OCI-LY3 (cell line): Measurements from ENCODE around the gene SYNE1.

Experiments used
- H2AFZ ChIP-seq: fragments of 200-600, 300-600 bp; shearing (Covaris generic); 2 replicates; pipeline ENCODE4 v1.6.0; 2014; ENCODE audit warnings: antibody characterized with exemption, low read depth, low read length
- H3K27ac ChIP-seq: fragments of 200-600, 300-600 bp; sonication (generic); 2 replicates; pipeline ENCODE4 v1.5.1; 2014; ENCODE audit warnings: mild to moderate bottlenecking, low read length, moderate library complexity, mixed read lengths
- H3K27me3 ChIP-seq: fragments of 200-600, 300-600 bp; sonication (generic); 2 replicates; pipeline ENCODE4 v1.6.1; 2014; ENCODE audit warnings: low read depth, low read length, mixed read lengths
- H3K36me3 ChIP-seq: fragments of 200-600, 300-600 bp; sonication (generic); replicated peaks from 2 replicates; pipeline ENCODE3; 2014; ENCODE audit warnings: low read depth, low read length, mixed read lengths
- H3K4me1 ChIP-seq: fragments of 300-600, 200-600 bp; sonication (generic); 2 replicates; pipeline ENCODE4 v1.6.1; 2014; ENCODE audit warnings: low read length, mixed read lengths
- H3K4me2 ChIP-seq: fragments of 200-600, 300-600 bp; sonication (generic); 2 replicates; pipeline ENCODE4 v1.6.1; 2014; ENCODE audit warnings: low read length, mixed read lengths
- H3K4me3 ChIP-seq: fragments of 300-600, 200-600 bp; sonication (generic); 2 replicates; pipeline ENCODE4 v1.5.1; 2014; ENCODE audit warnings: antibody characterized with exemption, mild to moderate bottlenecking, low read length, moderate library complexity
- H3K79me2 ChIP-seq: fragments of 300-600, 200-600 bp; shearing (Covaris generic); 2 replicates; pipeline ENCODE4 v1.6.1; 2014; ENCODE audit warnings: mild to moderate bottlenecking, low read length, mixed read lengths
- H3K9ac ChIP-seq: fragments of 300-600, 200-600 bp; shearing (Covaris generic); 2 replicates; pipeline ENCODE4 v1.6.0; 2014; ENCODE audit warnings: mild to moderate bottlenecking, low read length, moderate library complexity
- H3K9me3 ChIP-seq: fragments of 200-600, 300-600 bp; shearing (Covaris generic); 2 replicates; pipeline ENCODE4 v1.6.1; 2014; ENCODE audit warnings: low read length, mixed read lengths; ENCODE audit not compliant: insufficient read depth
- H4K20me1 ChIP-seq: fragments of 200-600, 300-600 bp; sonication (generic); 2 replicates; pipeline ENCODE4 v1.6.1; 2016; ENCODE audit warnings: low read length, mixed read lengths; ENCODE audit not compliant: insufficient read depth
- CTCF ChIP-seq: fragments of 200-600, 300-600 bp; sonication (generic); IDR thresholded peaks from 2 replicates; pipeline ENCODE4 v1.5.1; 2014; ENCODE audit warnings: antibody characterized with exemption, low read length, low read depth
- EZH2phosphoT487 ChIP-seq: fragments of 200-600 bp; shearing (Covaris generic); IDR thresholded peaks from 2 replicates; pipeline ENCODE4 v1.6.1; 2018; ENCODE audit warnings: antibody characterized with exemption, mixed run types, low read depth

Gene SYNE1

GRCh38 chr6:152557502-152557901, 79.7 kb downstream of the SYNE1 start:
- Histone ChIP-seq H3K27me3 (no peaks in the 10 kb centered on the region), H3K4me1 (peaks cover 13% of the 10 kb centered on the region), H3K4me3 (no peak overlapping the region), H3K9me3 (no peaks in the 10 kb centered on the region), H3K9ac (no peak overlapping the region), H3K4me2 (no peak overlapping the region), H2AFZ (no peak overlapping the region), H3K79me2 (no peaks in the 10 kb centered on the region), H4K20me1 (no peaks in the 10 kb centered on the region), H3K36me3 (no peaks in the 10 kb centered on the region), H3K27ac (no peak overlapping the region)
- TF ChIP-seq EZH2phosphoT487 (no peak), CTCF (no peak)

- H3K27me3 ChIP-seq = no peaks in the 10 kb centered on the region
- no peak overlapping the region for H3K9ac ChIP-seq
- no peaks in the 10 kb centered on the region for H4K20me1 ChIP-seq
- H3K4me3 ChIP-seq = no peak overlapping the region
- H3K9me3 ChIP-seq = no peaks in the 10 kb centered on the region
- no peak overlapping the region for H2AFZ ChIP-seq
- TF ChIP-seq CTCF (no peak), EZH2phosphoT487 (no peak)
- H3K79me2 ChIP-seq = no peaks in the 10 kb centered on the region
- H3K27ac ChIP-seq = no peak overlapping the region
- peak overlapping the region; percentile 13 for H3K4me2 ChIP-seq
- peaks cover 13% of the 10 kb centered on the region for H3K4me1 ChIP-seq
- H3K36me3 ChIP-seq = no peaks in the 10 kb centered on the region
These were observed 82.3 kb downstream of the SYNE1 start for GRCh38 chr6:152554851-152555250.

- no peak overlapping the region for H2AFZ ChIP-seq
- H3K79me2 ChIP-seq = no peaks in the 10 kb centered on the region
- no peaks in the 10 kb centered on the region for H3K9me3 ChIP-seq
- no peak overlapping the region for H3K4me3 ChIP-seq
- H3K9ac ChIP-seq = no peak overlapping the region
- no peaks in the 10 kb centered on the region for H3K27me3 ChIP-seq
- H3K4me1 ChIP-seq = peaks cover 13% of the 10 kb centered on the region
- no peaks in the 10 kb centered on the region for H4K20me1 ChIP-seq
- TF ChIP-seq CTCF = peak; percentile 74
- TF ChIP-seq EZH2phosphoT487 = no peak
- H3K4me2 ChIP-seq = no peak overlapping the region
- no peak overlapping the region for H3K27ac ChIP-seq
- no peaks in the 10 kb centered on the region for H3K36me3 ChIP-seq
These were observed 84.4 kb downstream of the SYNE1 start for GRCh38 chr6:152552616-152553209.

GRCh38 chr6:152543519-152543918, 93.6 kb downstream of the SYNE1 start:
- no peaks in the 10 kb centered on the region for H3K79me2 ChIP-seq
- H3K36me3 ChIP-seq = no peaks in the 10 kb centered on the region
- no peaks in the 10 kb centered on the region for H4K20me1 ChIP-seq
- H3K9me3 ChIP-seq = no peaks in the 10 kb centered on the region
- TF ChIP-seq EZH2phosphoT487 = no peak
- H3K9ac ChIP-seq = no peak overlapping the region
- H3K4me3 ChIP-seq = no peak overlapping the region
- H3K4me2 ChIP-seq = no peak overlapping the region
- 0 out of 2 replicates have a peak, but pooled peaks cover 4% of the 10 kb centered on the region for H3K27me3 ChIP-seq
- no peak overlapping the region for H3K27ac ChIP-seq
- H3K4me1 ChIP-seq = no peaks in the 10 kb centered on the region
- H2AFZ ChIP-seq = no peak overlapping the region
